NOMO-1 treated with dmso at 0.1 percent for 144 hours (cell line): ENCODE results near the gene CAB39.
A peak's percentile ranks its signal among the peaks of the same experiment; 100 is the strongest.

Experiments used
- DNase-seq: peaks from one replicate; lab custom pipeline; 2025; ENCODE audit not compliant: unreplicated experiment; lab: John Stamatoyannopoulos, UW

The CAB39 gene

GRCh38 chr2:230814616-230815015 is 102.0 kb downstream of the CAB39 start:
- DNase-seq = no peak

DNA sequence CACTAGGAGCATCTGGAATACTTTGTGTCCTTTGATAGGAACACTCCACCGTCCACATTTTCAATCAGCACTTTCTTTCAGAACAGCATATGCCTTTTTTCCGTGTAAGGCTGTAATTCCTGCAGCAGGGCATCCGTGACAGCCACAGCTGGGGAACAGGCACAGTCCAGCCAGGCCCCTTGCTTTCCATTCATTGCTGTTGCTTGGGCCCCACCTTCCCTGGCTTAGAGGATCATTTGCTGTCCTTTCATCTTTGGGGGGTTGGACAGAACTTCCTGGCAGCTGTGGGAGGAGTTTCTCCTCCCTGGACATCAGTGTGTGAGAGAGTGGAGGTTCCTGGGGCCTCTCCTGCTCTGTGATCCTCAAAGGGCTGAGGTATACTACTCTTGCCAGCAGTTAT is 102.4 kb downstream of the CAB39 start:
- DNase-seq = no peak

DNA sequence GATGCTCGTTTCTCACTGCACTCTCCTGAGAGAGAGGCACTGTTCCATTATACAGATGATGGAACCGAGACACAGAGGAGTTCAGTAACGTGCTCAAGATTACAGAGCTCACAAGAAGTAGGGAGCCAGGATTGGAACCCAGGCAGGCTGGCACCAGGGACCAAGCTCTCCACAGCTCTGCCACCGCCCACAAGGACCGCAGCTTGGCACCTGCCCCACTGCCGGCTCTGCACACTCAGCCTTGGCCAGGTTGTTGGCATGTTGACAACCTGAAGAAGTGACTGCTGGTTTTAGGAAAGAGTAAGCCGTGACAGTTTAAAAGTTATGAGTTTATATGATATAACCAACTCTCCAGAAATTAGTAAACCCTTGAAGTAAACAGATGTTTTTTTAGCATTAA is 104.1 kb downstream of the CAB39 start:
- DNase-seq = no peak

DNA sequence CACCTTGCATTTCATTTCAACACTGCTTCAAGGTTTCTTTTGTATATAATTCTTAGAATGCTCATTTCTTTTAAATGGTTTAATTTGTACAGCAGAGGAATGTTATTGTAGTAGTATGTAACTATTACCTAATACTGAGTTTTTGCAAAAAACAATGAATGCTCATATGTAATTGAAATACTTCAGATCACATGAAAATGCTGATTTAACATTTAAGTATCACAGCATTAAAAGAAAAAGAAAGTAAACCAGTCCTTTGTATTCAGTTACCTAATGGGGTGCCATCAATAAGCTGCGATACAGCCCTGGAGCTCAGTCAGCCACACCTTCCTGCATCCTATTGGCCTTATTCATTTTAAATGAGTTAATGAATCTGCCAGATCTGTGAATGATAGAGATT is 106.8 kb downstream of the CAB39 start:
- DNase-seq = no peak

DNA sequence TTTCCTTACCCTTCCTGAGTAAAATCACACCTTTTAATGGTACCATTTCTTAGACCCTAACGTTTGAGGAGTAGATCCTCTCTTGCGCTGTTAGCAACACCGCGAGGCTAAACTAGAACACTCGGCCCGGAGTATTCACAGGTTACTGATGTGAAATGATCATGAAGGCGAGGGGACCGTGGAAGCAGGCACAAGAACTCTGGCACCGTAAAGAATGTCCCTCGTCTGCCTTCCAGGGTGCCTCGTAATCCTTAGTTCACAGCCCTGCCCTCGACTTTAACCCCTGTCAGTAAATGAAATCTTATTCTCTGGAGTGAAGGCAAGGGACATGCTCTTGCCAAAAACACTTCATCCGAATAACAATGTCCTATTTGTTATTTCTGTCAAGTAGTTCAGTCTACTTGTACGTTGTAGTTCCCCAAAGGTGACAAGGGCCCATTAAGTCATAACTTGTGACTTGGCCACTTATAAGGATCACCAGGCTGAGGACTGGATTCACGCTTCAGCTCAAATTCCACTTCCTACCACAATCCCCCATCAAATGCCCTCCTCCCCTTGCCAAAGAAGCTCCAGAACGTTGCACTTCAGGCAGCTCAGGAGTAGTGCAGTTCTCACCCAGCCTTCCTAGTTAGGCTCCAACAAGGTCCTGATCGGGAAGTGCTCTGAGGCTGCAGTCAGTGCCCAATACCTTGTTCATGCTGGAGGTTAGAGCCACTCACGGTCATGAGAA is 108.8 kb downstream of the CAB39 start:
- no peak for DNase-seq

DNA sequence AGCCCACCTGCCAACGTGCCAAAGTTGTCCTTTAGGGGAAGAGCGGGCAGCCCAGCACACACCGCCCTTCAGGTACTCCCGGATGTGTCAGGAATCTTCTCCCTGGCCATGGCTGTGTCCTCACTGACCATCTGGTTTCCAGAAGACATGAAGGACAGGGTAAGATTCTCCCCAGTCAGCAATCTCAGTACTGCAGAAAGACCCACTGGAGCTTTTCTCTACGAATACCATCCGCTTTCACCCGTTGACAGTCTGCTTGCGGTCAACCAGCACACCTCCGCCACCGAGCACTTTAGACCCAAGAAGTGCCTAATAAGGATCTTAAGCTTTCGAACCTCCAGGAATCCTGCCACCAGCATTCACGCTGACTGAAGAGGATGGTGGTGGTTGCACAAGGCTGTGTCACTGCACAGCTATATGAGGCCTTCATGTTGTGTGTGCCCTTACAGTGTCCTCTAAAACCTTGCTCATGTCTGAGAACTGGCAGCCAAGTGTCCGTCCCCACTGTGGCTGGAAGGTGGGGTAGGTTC is 109.4 kb downstream of the CAB39 start:
- no peak for DNase-seq

DNA sequence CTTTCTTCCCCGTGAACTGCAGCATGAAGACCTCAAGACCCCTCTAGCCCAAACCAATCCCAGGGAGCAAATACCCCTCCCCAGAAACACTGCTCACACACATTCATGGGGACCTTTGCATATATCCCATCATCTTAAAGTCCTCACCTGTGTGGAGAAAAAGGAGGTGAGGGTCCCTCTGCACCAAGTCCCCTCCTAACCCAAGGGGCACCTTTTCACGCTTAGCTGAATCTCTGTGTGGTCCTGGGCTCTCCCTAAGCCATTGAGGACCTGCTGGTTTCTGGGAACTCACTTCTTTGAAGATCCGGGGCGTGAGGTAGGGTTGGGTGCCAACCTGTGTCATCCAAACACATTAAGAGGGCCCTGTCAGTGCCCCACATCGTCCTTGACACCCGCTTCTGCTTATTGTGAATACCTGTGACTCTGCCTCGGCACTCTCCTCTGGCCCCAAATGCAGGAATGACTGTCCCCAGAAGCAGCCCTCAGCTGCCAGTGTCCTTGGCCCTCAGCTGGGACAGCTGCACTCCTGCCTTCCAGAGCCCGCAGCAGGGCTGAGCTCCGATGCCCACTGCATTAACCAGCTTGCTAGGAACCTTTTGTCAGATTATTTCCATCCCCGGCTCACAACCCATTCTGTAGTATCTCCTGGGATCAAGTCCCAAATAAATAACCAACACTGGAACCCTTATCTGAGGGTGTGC is 110.8 kb downstream of the CAB39 start:
- no peak for DNase-seq

GRCh38 chr2:230824406-230824978 is 111.8 kb downstream of the CAB39 start:
- peak; percentile 68 for DNase-seq

- no peak for DNase-seq
Observed at GRCh38 chr2:230825354-230825753, 112.7 kb downstream of the CAB39 start.

GRCh38 chr2:230827774-230828271 is 115.2 kb downstream of the CAB39 start:
- DNase-seq = no peak

- no peak for DNase-seq
Observed at GRCh38 chr2:230828272-230828961, 115.8 kb downstream of the CAB39 start.

DNA sequence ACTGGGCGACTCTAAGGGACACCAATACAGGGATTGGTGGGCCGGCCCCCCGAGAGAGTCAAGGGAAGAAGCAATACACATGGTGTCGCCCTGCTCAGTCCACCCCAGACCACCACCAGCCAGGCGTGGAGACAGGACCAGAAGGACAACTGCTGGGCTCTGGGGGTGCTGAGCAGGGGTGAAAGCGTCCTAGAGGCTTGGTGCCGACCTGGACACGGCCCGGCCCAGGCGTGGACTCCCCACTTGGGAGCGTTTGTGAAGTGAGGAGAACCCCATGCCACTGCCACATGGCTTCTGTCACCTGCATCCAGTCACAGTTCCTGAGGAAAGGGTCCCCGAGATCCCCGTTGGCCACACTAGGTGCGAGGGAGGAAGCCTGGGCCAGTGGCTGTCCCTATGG is 116.7 kb downstream of the CAB39 start:
- DNase-seq = no peak

GRCh38 chr2:230829959-230830358 is 117.3 kb downstream of the CAB39 start:
- no peak for DNase-seq

DNA sequence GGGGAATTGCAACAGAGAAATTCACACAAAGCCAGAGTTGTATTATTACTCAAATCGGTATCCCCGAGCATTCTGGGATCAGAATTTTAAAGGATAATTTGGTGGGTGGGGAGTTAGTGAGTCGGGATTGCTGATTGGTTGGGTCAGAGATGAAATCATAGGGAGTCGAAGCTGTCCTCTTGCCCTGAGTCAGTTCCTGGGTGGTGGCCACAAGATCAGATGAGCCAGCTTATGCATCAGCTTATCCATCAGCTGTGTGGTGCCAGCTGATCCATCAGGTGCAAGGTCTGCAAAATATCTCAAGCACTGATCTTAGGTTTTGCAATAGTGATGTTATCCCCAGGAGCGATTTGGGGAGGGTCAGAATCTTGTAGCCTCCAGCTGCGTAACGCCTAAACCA is 117.8 kb downstream of the CAB39 start:
- no peak for DNase-seq

- no peak for DNase-seq
Observed at GRCh38 chr2:230840301-230840700, 127.7 kb downstream of the CAB39 start.

- DNase-seq = no peak
Observed at GRCh38 chr2:230842473-230842872, 129.8 kb downstream of the CAB39 start.

GRCh38 chr2:230843132-230843531 is 130.5 kb downstream of the CAB39 start:
- DNase-seq = no peak

- DNase-seq = no peak
Observed at GRCh38 chr2:230846360-230846759, 133.7 kb downstream of the CAB39 start.

- peak; percentile 50 for DNase-seq
Observed at GRCh38 chr2:230847883-230848388, 135.3 kb downstream of the CAB39 start.

- no peak for DNase-seq
Observed at GRCh38 chr2:230849633-230850357, 137.2 kb downstream of the CAB39 start.

DNA sequence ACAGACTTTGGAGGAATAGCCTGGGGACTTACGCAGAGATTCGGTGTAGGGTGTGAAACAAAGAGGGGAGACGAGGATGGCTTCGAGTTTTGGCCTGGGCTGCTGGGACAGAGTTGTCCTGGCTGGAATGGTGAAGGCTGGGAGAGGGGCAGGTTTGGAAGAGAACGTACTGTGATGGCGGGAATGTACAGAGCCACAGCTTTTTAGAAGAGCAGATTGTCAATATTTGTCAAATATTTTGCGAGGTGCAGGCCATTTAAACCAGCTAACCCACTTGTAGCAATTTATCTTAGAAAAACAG is 137.7 kb downstream of the CAB39 start:
- no peak for DNase-seq
